H9 (cell line): ENCODE measurements around the gene MACROD1. TPM values are rescaled to one million over a fixed set of nuclear protein-coding genes. Genes with fewer than 3 reads are reported as not detected.

Experiments
- DNase-seq: peaks from one replicate; pipeline ENCODE4 v3.0.0-alpha.2; 2017
- H2AFZ ChIP-seq: one replicate; pipeline ENCODE4 v1.6.1; 2013; ENCODE audit warnings: mild to moderate bottlenecking, low read length, control low read depth, moderate library complexity
- H2AK5ac ChIP-seq: 2 replicates; pipeline ENCODE4 v1.6.1; 2013; ENCODE audit warnings: low read length, control low read depth, mixed read lengths; ENCODE audit not compliant: insufficient read length
- H2BK120ac ChIP-seq: one replicate; pipeline ENCODE4 v1.6.1; 2013; ENCODE audit warnings: low read depth, mild to moderate bottlenecking, low read length, control low read depth, inconsistent platforms; ENCODE audit not compliant: poor library complexity, severe bottlenecking
- H2BK12ac ChIP-seq: 2 replicates; pipeline ENCODE4 v1.6.1; 2013; ENCODE audit warnings: low read length, control low read depth, mixed read lengths, low read depth; ENCODE audit not compliant: insufficient read length
- H2BK15ac ChIP-seq: 2 replicates; pipeline ENCODE4 v1.6.1; 2013; ENCODE audit warnings: low read depth, low read length, control low read depth
- H2BK20ac ChIP-seq: one replicate; pipeline ENCODE4 v1.6.1; 2013; ENCODE audit warnings: low read depth, mild to moderate bottlenecking, low read length, control low read depth, inconsistent platforms; ENCODE audit not compliant: poor library complexity, severe bottlenecking
- H2BK5ac ChIP-seq: 2 replicates; pipeline ENCODE4 v1.6.1; 2013; ENCODE audit warnings: low read length, control low read depth, mixed read lengths; ENCODE audit not compliant: insufficient read length
- H3K14ac ChIP-seq: 2 replicates; pipeline ENCODE4 v1.6.1; 2013; ENCODE audit warnings: low read length, control low read depth; ENCODE audit not compliant: insufficient read depth
- H3K18ac ChIP-seq: 2 replicates; pipeline ENCODE4 v1.6.1; 2013; ENCODE audit warnings: low read depth, mild to moderate bottlenecking, mixed read lengths, low read length, control low read depth; ENCODE audit not compliant: insufficient read length
- H3K23ac ChIP-seq: 2 replicates; pipeline ENCODE4 v1.6.1; 2013; ENCODE audit warnings: low read length, control low read depth, mixed read lengths, low read depth; ENCODE audit not compliant: insufficient read length
- H3K23me2 ChIP-seq: 2 replicates; pipeline ENCODE4 v1.6.1; 2013; ENCODE audit warnings: low read depth, mild to moderate bottlenecking, mixed read lengths, low read length, control low read depth; ENCODE audit not compliant: insufficient read length, poor library complexity, severe bottlenecking
- H3K27ac ChIP-seq: 2 replicates; pipeline ENCODE4 v1.5.1; 2013; ENCODE audit warnings: low read length, control low read depth, mixed read lengths, low read depth; ENCODE audit not compliant: insufficient read length
- H3K27me3 ChIP-seq: 2 replicates; pipeline ENCODE4 v1.6.1; 2013; ENCODE audit warnings: low read length, control low read depth, inconsistent platforms; ENCODE audit not compliant: insufficient read depth
- H3K4ac ChIP-seq: 2 replicates; pipeline ENCODE4 v1.6.1; 2013; ENCODE audit warnings: low read depth, mild to moderate bottlenecking, control low read depth, inconsistent platforms, low read length, moderate library complexity
- H3K4me1 ChIP-seq: 2 replicates; pipeline ENCODE4 v1.6.1; 2013; ENCODE audit warnings: low read length, control low read depth, inconsistent platforms; ENCODE audit not compliant: insufficient read depth
- H3K4me2 ChIP-seq: 2 replicates; pipeline ENCODE4 v1.6.1; 2013; ENCODE audit warnings: low read length, control low read depth, mixed read lengths; ENCODE audit not compliant: insufficient read length, insufficient read depth
- H3K56ac ChIP-seq: 2 replicates; pipeline ENCODE4 v1.6.1; 2013; ENCODE audit warnings: low read depth, mild to moderate bottlenecking, mixed read lengths, low read length, control low read depth; ENCODE audit not compliant: insufficient read length
- H3K79me1 ChIP-seq: 2 replicates; pipeline ENCODE4 v1.6.1; 2013; ENCODE audit warnings: low read depth, mild to moderate bottlenecking, moderate library complexity, low read length, control low read depth, inconsistent platforms; ENCODE audit not compliant: insufficient read depth, poor library complexity, severe bottlenecking
- H3K79me2 ChIP-seq: 2 replicates; pipeline ENCODE4 v1.6.1; 2013; ENCODE audit warnings: low read length, control low read depth, inconsistent platforms; ENCODE audit not compliant: insufficient read depth
- H3K9ac ChIP-seq: 2 replicates; pipeline ENCODE4 v1.6.1; 2013; ENCODE audit warnings: low read length, control low read depth, mixed read lengths; ENCODE audit not compliant: insufficient read length; ENCODE audit errors: extremely low read depth
- H3K9me3 ChIP-seq: one replicate; pipeline ENCODE4 v1.6.1; 2013; ENCODE audit warnings: low read depth, low read length, inconsistent platforms; ENCODE audit not compliant: control insufficient read depth
- H3T11ph ChIP-seq: one replicate; pipeline ENCODE4 v1.6.1; 2013; ENCODE audit warnings: mild to moderate bottlenecking, low read length, control low read depth, inconsistent platforms
- H4K20me1 ChIP-seq: one replicate; pipeline ENCODE4 v1.6.1; 2013; ENCODE audit not compliant: control insufficient read depth, insufficient read length, insufficient read depth
- H4K5ac ChIP-seq: 2 replicates; pipeline ENCODE4 v1.6.1; 2013; ENCODE audit warnings: low read depth, mild to moderate bottlenecking, mixed read lengths, low read length, control low read depth; ENCODE audit not compliant: insufficient read length
- H4K8ac ChIP-seq: replicated peaks from 2 replicates; pipeline ENCODE4 v1.6.1; 2013; ENCODE audit warnings: low read length, control low read depth, mixed read lengths, low read depth; ENCODE audit not compliant: insufficient read length
- H4K91ac ChIP-seq: 2 replicates; pipeline ENCODE4 v1.6.1; 2013; ENCODE audit warnings: low read depth, mild to moderate bottlenecking, moderate library complexity, mixed read lengths, low read length, control low read depth; ENCODE audit not compliant: insufficient read length
- H3K27ac Mint-ChIP-seq, 3 experiments: 2 replicates in 2 of 3; 3 replicates in 1 of 3; pipeline ENCODE4 v1.8.0; 2020 to 2021; ENCODE audit warnings: mixed read lengths in 3 of 3, mild to moderate bottlenecking in 1 of 3, moderate library complexity in 1 of 3
- H3K27me3 Mint-ChIP-seq: 2 replicates; pipeline ENCODE4 v1.8.0; 2021; ENCODE audit warnings: low read depth, mild to moderate bottlenecking, moderate library complexity, mixed read lengths
- H3K36me3 Mint-ChIP-seq, 3 experiments: 2 replicates in 2 of 3; 3 replicates in 1 of 3; pipeline ENCODE4 v1.8.0; 2020 to 2021; ENCODE audit warnings: low read depth in 3 of 3, mixed read lengths in 3 of 3; ENCODE audit not compliant: insufficient read depth in 1 of 3
- H3K4me1 Mint-ChIP-seq, 2 experiments: 2 replicates each; pipeline ENCODE4 v1.8.0; 2020; ENCODE audit warnings: mixed read lengths in 2 of 2
- H3K4me3 Mint-ChIP-seq, 2 experiments: 2 replicates in 1 of 2; 3 replicates in 1 of 2; pipeline ENCODE4 v1.8.0; 2020 to 2021; ENCODE audit warnings: mild to moderate bottlenecking in 2 of 2, mixed read lengths in 2 of 2, moderate library complexity in 1 of 2
- H3K9me3 Mint-ChIP-seq, 2 experiments: 2 replicates in 1 of 2; 3 replicates in 1 of 2; pipeline ENCODE4 v1.8.0; 2020; ENCODE audit warnings: mild to moderate bottlenecking in 2 of 2, mixed read lengths in 2 of 2, moderate library complexity in 1 of 2
- CTCF ChIP-seq: fragments of 200-600 bp; sonication (generic); conservative IDR thresholded peaks from 3 replicates; pipeline ENCODE4 v1.8.0; 2021; ENCODE audit warnings: antibody characterized with exemption, mild to moderate bottlenecking
- WGBS: extraction: QIAGEN DNeasy Blood & Tissue Kit; methylation state at CpG from one replicate; pipeline ENCODE4 v1.1.7; 2013; ENCODE audit warnings: missing lambda C conversion rate, low lambda C conversion rate, mixed read lengths; ENCODE audit not compliant: insufficient read length; ENCODE audit errors: extremely low coverage; 5-methylcytosine and 5-hydroxymethylcytosine counted together
- total RNA-seq: library from RNA; stranded (reverse); gene quantifications from 2 replicates; pipeline ENCODE4 v1.2.1, GENCODE V29; 2021

Gene MACROD1
- total RNA-seq, 1 experiment from 2014 or later = 21.2 TPM

DNA sequence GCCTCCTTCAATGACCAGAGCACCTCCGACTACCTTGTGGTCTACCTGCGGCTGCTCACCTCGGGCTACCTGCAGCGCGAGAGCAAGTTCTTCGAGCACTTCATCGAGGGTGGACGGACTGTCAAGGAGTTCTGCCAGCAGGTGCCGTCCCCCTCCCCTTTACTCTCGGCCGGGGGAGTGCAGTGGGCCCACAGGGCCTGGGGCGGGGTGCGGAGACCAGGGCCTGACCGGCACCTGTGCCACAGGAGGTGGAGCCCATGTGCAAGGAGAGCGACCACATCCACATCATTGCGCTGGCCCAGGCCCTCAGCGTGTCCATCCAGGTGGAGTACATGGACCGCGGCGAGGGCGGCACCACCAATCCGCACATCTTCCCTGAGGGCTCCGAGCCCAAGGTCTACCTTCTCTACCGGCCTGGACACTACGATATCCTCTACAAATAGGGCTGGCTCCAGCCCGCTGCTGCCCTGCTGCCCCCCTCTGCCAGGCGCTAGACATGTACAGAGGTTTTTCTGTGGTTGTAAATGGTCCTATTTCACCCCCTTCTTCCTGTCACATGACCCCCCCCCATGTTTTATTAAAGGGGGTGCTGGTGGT lies 168.7 kb downstream of the MACROD1 start:
- Histone ChIP-seq H4K8ac (no peak overlapping the region), H3K27me3 (peaks cover 3% of the 10 kb centered on the region; the same call in 1 of the 2 replicates), H3K27ac (no peak overlapping the region), H2BK12ac (no peak overlapping the region), H3K9ac (no peak overlapping the region), H2AK5ac (no peak overlapping the region), H4K91ac (no peak overlapping the region), H3K23me2 (peaks cover 11% of the 10 kb centered on the region), H3K18ac (no peak overlapping the region), H2BK5ac (no peak overlapping the region), H4K20me1 (no peaks in the 10 kb centered on the region), H4K5ac (no peak overlapping the region), H3K79me2 (no peaks in the 10 kb centered on the region), H3K56ac (no peak overlapping the region), H3T11ph (no peak overlapping the region), H3K79me1 (no peaks in the 10 kb centered on the region), H3K4me2 (no peak overlapping the region), H3K4ac (no peak overlapping the region), H2BK120ac (no peak overlapping the region), H3K23ac (no peak overlapping the region), H3K4me1 (no peaks in the 10 kb centered on the region), H3K9me3 (no peaks in the 10 kb centered on the region), H3K14ac (no peak overlapping the region), H2BK20ac (no peak overlapping the region), H2AFZ (no peak overlapping the region), H2BK15ac (no peak overlapping the region)
- no CpG with 5 or more reads among the region's 27 CpGs for WGBS
- Mint-ChIP-seq H3K4me1 (peaks cover 7 to 13% of the 10 kb centered on the region in 2 experiments), H3K9me3 (no peaks in the 10 kb centered on the region), H3K27me3 (peaks cover 14% of the 10 kb centered on the region), H3K27ac (peak overlapping the region in 1 of 3 experiments; percentile 83; a peak in 2 of 7 replicates), H3K4me3 (no peak overlapping the region; a peak in 1 of 5 replicates), H3K36me3 (peaks cover 19 to 52% (median 50%) of the 10 kb centered on the region in 3 experiments)
- DNase-seq = no peak
- TF ChIP-seq CTCF = no peak
